ENCODE results near the gene HLCS.

DNA sequence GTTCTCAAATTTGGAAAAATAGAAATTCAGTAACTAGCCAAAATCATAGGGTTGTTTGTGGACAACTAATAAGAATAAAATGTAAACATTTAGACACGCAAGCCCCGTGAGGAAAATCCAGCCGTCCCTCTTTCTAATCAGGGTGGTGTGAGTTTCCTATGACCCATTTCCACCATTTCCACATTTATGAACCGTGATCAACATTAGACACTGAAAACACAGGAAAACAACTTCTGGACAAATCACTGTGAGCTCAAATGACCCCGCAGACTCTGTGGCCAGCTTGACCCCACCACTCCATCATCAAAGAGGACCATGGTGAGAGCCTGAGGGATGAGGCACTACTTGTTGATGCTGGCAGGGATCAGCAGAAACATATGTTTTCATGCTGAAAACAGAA lies 166.6 kb downstream of the HLCS start:
- TF ChIP-seq CTCF (optimal IDR thresholded peaks at IDR 0.05 in 1 of 3, IDR thresholded peaks at IDR 0.05 in 1 of 3, conservative IDR thresholded peaks at IDR 0.05 in 1 of 3; ENCODE audit: extremely low read depth in 1 of 3, insufficient read depth in 2 of 3, low read length in 3 of 3) = no peak
- no peak for TF ChIP-seq EZH2 (IDR thresholded peaks at IDR 0.05; ENCODE audit: low read length)
